Naive thymus-derived CD8-positive, alpha-beta T cell (primary cell): ENCODE data around the gene INSRR. TPM values are rescaled to one million over a fixed set of nuclear protein-coding genes. Genes with fewer than 3 reads are reported as not detected.
A peak's percentile ranks its signal among the peaks of the same experiment; 100 is the strongest.

Experiments
- ATAC-seq, 2 donors: fragments of 150-1000 bp; cut with Tn5 transposase in 1 of 2; sonication (Bioruptor Pico), chemical (Tn5 transposase) in 1 of 2; 1 replicate in 1 of 2; 2 replicates in 1 of 2; pipeline ENCODE4 v1.10.0; 2021; ENCODE audit warnings: mild to moderate bottlenecking in 2 of 2, moderate library complexity in 2 of 2
- POLR2A ChIA-PET: fragments of 350-600 bp; sonication (Branson Sonifier 250); formaldehyde crosslinking; loops from one replicate; lab custom pipeline; 2021; ENCODE audit warnings: antibody characterized with exemption; lab: Charles Lee
- DNase-seq, 10 donors: peaks; one replicate each; pipeline versions ENCODE4 v3.0.0 to v3.0.0-alpha.2; 2020 to 2022
- H3K27ac Mint-ChIP-seq, 10 donors: one replicate each; pipeline ENCODE4 v1.8.0; 2020 to 2022; ENCODE audit warnings: mild to moderate bottlenecking in 10 of 10, mixed read lengths in 10 of 10, moderate library complexity in 4 of 10, inconsistent platforms in 1 of 10
- H3K27me3 Mint-ChIP-seq, 5 donors: one replicate each; pipeline ENCODE4 v1.8.0; 2021 to 2022; ENCODE audit warnings: mixed read lengths in 5 of 5
- H3K36me3 Mint-ChIP-seq, 3 donors: one replicate each; pipeline ENCODE4 v1.8.0; 2020 to 2022; ENCODE audit warnings: mixed read lengths in 3 of 3, mild to moderate bottlenecking in 2 of 3, inconsistent platforms in 1 of 3
- H3K4me1 Mint-ChIP-seq, 4 donors: one replicate each; pipeline ENCODE4 v1.8.0; 2021 to 2022; ENCODE audit warnings: mixed read lengths in 4 of 4
- H3K4me3 Mint-ChIP-seq, 10 donors: one replicate each; pipeline ENCODE4 v1.8.0; 2020 to 2022; ENCODE audit warnings: mild to moderate bottlenecking in 10 of 10, mixed read lengths in 10 of 10, moderate library complexity in 6 of 10, inconsistent platforms in 1 of 10
- H3K9me3 Mint-ChIP-seq, 9 donors: one replicate each; pipeline ENCODE4 v1.8.0; 2020 to 2022; ENCODE audit warnings: mixed read lengths in 9 of 9, mild to moderate bottlenecking in 3 of 9, inconsistent platforms in 1 of 9, moderate library complexity in 1 of 9
- polyA plus RNA-seq, 3 donors: library from polyadenylated mRNA; unstranded; fragments of 300-500 nt; fragmentation: Illumina TruSeq; gene quantifications; one replicate each; pipeline ENCODE4 v1.2.3, GENCODE V29; 2021
- total RNA-seq, 8 experiments: library from RNA in 2 of 8; stranded (reverse) in 2 of 8; gene quantifications; one replicate each; pipeline ENCODE4 v1.2.3 and lab custom pipeline; 2021 to 2026

The INSRR gene
- total and polyA plus RNA-seq, 5 experiments from 2014 or later, result not detected

DNA sequence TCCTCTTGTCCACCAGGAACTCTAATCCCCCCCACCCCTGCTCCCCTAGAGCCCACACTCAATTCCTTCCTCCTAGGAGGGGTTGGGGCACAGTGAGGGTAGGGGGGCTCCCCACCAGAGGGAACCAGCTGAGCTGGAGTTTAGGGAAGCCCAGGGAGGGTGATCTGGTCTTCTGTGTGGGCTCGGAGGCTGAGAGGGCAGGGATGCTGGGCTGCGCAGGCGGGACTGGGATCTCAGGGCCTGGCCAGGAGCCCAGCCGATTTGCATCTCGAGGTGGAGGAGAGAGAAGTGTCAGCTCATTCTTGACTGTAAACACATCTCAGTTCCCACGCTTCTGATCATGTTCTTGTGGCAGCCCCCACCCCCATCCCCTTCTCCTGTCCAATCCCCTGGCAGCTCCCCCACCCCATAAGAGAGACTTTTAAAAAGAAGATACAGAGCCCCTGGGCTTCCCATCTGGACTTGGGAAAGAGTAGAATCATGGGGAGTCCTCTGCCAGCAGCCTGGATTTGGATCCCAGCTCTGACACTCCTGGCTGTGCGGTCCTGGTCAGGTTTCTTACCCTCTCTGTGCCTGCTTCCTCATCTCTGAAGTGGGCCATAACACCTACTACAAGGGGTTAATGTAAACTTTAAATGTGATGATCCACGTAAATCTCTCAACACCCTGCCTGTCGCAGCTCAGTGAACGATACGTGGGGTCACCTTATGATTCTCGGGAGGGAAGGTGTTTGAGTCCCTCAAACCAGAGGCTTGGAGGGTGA lies 41.2 kb upstream of the INSRR start:
- no peak for ATAC-seq
- Mint-ChIP-seq H3K27me3 (peaks cover 5 to 43% (median 30%) of the 10 kb centered on the region in 5 donors), H3K4me1 (peaks cover 3 to 15% (median 6%) of the 10 kb centered on the region in 4 donors), H3K36me3 (no peaks in the 10 kb centered on the region), H3K4me3 (no peak overlapping the region), H3K9me3 (no peaks in the 10 kb centered on the region), H3K27ac (no peak overlapping the region)
- DNase-seq, result no peak
- POLR2A ChIA-PET, result no interaction called here

DNA sequence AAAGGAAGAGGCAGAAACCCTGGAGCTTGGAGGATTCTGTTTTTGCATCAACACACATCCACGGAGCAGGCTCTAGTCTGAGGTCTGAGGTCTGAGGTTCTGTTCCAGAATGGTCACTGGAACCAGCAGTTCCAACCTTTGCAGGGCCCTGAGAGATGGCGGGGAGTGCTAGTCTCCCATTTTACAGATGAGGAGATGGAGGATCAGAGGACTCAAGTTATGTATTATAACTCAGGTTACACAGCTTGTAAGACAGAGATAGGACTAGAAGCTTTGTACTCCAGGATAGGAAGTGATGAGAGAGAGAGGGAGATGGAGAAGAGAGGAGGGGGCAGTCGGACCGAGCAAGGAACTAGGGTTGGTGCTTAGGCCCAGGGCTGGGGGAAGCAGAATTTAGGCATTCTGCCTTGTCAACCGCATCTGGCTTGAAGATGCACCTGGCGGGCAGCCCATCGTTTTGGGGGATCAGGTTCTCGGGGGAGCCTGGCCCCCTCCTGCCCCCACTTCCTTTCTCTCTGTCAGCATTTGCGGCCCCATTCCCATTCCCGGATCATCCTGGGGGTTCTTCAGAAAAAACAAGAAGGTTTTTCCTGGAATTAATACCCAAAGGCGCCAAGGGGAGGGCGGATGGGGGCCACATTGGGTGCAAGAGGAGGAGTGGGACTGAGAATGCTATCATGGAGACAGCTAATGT lies 40.2 kb upstream of the INSRR start:
- Mint-ChIP-seq H3K4me1 (peaks cover 3 to 15% (median 7%) of the 10 kb centered on the region in 4 donors), H3K36me3 (no peaks in the 10 kb centered on the region), H3K4me3 (no peak overlapping the region), H3K27ac (peak overlapping the region in 3 of 10 donors; percentile 24 to 63 (median 61)), H3K27me3 (peaks cover 5 to 48% (median 34%) of the 10 kb centered on the region in 5 donors), H3K9me3 (no peaks in the 10 kb centered on the region)
- ATAC-seq (no peak), DNase-seq (no peak)
- POLR2A ChIA-PET, result no interaction called here

DNA sequence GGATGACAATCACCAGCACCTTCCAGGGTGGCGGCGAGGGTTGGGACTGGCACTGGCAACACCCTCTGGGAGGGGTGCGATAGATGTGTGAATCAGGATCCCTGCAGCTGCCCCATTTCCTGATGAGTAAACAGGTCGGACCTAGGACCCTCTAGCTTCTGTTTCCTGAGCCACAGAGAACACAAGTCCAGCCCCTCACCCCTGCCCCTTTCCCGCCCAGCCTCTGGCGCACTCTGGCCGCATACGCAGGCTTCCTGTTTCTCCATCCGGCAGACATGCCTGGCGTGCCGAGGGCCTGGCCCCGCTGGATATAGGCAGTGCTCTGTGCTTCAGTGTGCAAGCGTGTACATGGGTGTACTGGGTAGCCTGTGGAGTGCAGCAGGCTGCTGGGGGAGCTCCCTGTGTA lies 39.2 kb upstream of the INSRR start:
- H3K36me3 Mint-ChIP-seq, result no peaks in the 10 kb centered on the region
- H3K4me1 Mint-ChIP-seq, result peaks cover 3 to 15% (median 11%) of the 10 kb centered on the region in 4 donors
- ATAC-seq (peak; percentile 33 to 43), DNase-seq (no peak)
- POLR2A ChIA-PET, result no interaction called here
- H3K27ac Mint-ChIP-seq, result peak overlapping the region in 3 of 10 donors; percentile 54 to 61 (median 61)
- peak overlapping the region in 1 of 10 donors; percentile 22 for H3K4me3 Mint-ChIP-seq
- no peaks in the 10 kb centered on the region for H3K9me3 Mint-ChIP-seq
- H3K27me3 Mint-ChIP-seq, result peaks cover 5 to 48% (median 34%) of the 10 kb centered on the region in 5 donors

DNA sequence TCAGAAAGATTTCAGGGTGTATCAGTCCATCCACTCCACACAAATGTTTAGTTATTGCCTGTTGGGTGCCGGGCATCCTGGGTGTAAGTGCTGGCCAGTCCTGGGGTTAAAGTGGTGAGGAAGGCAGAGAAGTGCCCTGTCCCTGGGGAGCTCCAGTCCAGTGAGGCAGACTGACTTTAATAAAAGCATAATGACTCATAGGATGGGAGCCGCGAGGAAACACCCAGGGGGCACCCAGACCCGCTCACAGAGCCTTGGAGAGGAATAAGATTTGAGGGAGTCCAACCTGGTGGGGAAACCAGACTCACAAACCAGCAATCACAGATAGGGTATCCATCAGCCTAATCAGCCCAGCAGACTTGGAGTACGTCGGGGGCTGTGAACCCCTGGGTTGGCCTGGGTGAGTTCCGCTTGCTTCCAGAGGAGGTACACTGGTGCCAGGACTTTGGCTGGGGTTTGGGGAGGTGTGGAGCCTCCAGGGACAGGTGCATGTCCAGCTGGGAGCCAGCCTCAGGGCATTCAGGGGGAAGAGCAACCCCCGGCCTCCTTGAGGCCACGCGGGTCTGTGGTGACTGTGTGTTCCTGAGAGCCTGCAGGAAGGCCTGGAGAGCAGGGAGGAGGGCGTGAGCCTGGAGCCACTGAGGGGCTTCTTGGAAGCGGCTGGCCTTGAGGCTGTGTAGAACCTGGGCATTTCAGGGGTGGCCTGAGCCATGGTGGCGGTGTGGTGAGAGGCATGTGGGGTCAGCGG lies 38.3 kb upstream of the INSRR start:
- H3K9me3 Mint-ChIP-seq, result no peaks in the 10 kb centered on the region
- no peak for ATAC-seq
- H3K27me3 Mint-ChIP-seq, result peaks cover 5 to 48% (median 34%) of the 10 kb centered on the region in 5 donors
- H3K4me1 Mint-ChIP-seq, result peaks cover 3 to 21% (median 16%) of the 10 kb centered on the region in 4 donors
- H3K36me3 Mint-ChIP-seq, result no peaks in the 10 kb centered on the region
- POLR2A ChIA-PET, result no interaction called here
- H3K4me3 Mint-ChIP-seq, result peak overlapping the region in 1 of 10 donors; percentile 15
- no peak for DNase-seq
- peak overlapping the region in 1 of 10 donors; percentile 87 for H3K27ac Mint-ChIP-seq

DNA sequence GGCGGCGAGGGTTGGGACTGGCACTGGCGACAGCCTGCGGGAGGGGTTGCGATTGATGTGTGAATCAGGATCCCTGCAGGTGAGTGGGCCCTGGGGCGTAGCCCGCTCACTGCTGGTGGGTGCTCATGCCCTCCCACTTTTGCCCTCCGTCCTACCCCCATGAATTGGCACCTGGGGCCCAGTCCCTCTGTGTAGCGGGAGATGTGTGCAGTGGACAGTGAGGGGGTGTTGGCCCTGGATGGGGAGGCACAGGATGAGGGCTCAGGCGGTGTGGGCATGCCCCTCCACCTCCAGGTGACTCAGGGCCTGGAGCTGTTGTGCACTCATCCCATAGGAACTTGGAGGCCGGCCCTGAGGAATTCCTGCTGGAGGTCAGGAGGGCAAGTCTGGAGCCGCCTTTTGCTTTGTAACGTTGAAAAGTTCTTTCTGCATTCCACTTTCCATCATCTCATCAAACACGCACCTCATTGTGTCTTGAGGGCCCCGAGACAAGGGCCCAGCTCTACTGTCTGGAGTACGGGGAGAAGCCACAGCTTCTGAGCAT lies 37.6 kb upstream of the INSRR start:
- peak overlapping the region in 1 of 10 donors; percentile 83 for H3K27ac Mint-ChIP-seq
- H3K4me3 Mint-ChIP-seq, result no peak overlapping the region
- DNase-seq (no peak), ATAC-seq (no peak)
- no peaks in the 10 kb centered on the region for H3K36me3 Mint-ChIP-seq
- no peaks in the 10 kb centered on the region for H3K9me3 Mint-ChIP-seq
- peaks cover 3 to 23% (median 17%) of the 10 kb centered on the region in 4 donors for H3K4me1 Mint-ChIP-seq
- POLR2A ChIA-PET, result no interaction called here
- peaks cover 8 to 54% (median 34%) of the 10 kb centered on the region in 5 donors for H3K27me3 Mint-ChIP-seq

DNA sequence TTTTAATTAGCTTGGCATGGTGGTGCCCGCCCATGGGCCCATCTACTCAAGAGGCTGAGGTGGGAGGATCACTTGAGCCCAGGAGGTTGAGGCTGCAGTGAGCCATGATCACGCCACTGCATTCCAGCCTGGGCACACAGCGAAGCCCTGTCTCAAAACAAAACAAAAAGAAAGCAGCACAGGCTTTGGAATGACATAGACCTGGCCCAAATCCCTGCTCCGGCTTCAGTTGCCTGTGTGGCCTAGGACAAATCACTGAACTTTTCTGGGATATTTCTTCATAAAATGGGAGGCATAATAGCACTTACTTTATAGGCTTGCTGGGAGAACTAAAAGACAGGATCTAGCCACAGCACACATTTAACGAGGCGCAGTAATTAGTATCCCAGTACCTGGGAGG lies 37.0 kb upstream of the INSRR start:
- POLR2A ChIA-PET, result no interaction called here
- H3K27me3 Mint-ChIP-seq, result peaks cover 12 to 60% (median 36%) of the 10 kb centered on the region in 5 donors
- no peak for ATAC-seq
- no peak overlapping the region for H3K27ac Mint-ChIP-seq
- no peak for DNase-seq
- peaks cover 3 to 23% (median 17%) of the 10 kb centered on the region in 4 donors for H3K4me1 Mint-ChIP-seq
- H3K36me3 Mint-ChIP-seq, result no peaks in the 10 kb centered on the region
- H3K9me3 Mint-ChIP-seq, result no peaks in the 10 kb centered on the region
- H3K4me3 Mint-ChIP-seq, result no peak overlapping the region

DNA sequence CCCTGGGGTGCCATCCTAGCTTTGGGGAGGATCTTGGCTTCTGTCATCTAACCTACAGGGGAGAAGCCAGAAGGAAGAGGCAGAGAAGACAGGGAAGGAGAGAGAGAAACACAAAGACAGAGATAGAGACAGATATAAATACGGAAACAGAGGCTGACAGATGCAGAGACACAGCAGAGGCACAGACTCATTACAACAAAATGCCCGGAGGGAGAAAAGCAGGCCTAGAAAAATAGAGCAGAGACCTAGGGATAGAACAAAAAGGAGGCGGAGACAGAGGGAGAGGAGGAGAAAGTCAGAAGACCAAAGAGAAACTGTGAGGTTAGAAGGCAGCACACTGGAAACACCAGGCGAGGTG lies 36.5 kb upstream of the INSRR start:
- H3K4me1 Mint-ChIP-seq, result peaks cover 3 to 23% (median 18%) of the 10 kb centered on the region in 4 donors
- peaks cover 14 to 65% (median 38%) of the 10 kb centered on the region in 5 donors for H3K27me3 Mint-ChIP-seq
- no peaks in the 10 kb centered on the region for H3K36me3 Mint-ChIP-seq
- POLR2A ChIA-PET, result no interaction called here
- no peak overlapping the region for H3K4me3 Mint-ChIP-seq
- ATAC-seq, result no peak
- peak overlapping the region in 2 of 10 donors; percentile 12 to 65 for H3K27ac Mint-ChIP-seq
- H3K9me3 Mint-ChIP-seq, result no peaks in the 10 kb centered on the region
- DNase-seq, result peak in 1 of 10 donors; percentile 31

DNA sequence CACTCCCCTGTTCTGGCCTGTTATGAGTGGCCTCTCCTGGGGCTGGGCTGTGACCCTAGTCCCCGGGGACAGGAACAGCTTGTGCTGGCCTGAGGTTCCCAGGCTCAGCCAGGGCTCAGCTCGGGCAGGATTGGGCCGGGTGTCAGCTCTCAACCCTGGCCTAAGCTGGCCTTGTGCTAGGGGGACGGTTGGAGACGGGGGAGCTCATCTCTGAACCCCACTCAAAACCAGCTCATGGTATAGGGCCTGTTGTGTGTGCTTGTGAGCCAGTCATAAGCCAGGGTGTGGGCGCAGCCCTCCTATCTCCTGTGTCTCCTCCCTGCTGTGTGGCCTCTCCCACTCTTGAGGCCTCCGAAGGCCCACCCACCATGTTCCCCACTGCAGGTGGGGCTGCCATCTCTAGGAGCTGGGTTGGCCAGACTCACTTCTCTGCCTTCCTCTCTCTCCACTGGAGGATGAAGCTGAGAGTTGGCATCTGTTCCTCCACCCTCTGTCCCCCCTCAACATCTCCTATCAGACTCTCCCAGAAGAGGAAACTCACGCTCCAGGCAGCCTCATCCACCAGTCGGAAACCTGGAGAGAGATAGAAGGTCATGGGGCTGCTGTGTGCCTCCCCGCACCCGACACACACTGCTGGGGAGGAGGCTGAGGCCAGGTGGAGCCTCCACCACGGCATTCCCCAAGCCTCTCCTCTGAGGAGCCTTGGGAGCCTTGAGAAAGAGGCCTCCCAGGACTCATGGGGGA lies 36.0 kb upstream of the INSRR start:
- ATAC-seq (no peak), DNase-seq (peak in 1 of 10 donors; percentile 30)
- H3K27ac Mint-ChIP-seq, result peak overlapping the region in 4 of 10 donors; percentile 28 to 80 (median 57)
- H3K27me3 Mint-ChIP-seq, result peaks cover 18 to 70% (median 41%) of the 10 kb centered on the region in 5 donors
- H3K4me3 Mint-ChIP-seq, result peak overlapping the region in 2 of 10 donors; percentile 20 to 46
- no peaks in the 10 kb centered on the region for H3K36me3 Mint-ChIP-seq
- POLR2A ChIA-PET, result interaction anchor here (0.6 kb wide), 1 partner anchor 532 kb away, joined by 3 read pairs; no protein-coding TSS in a partner anchor
- no peaks in the 10 kb centered on the region for H3K9me3 Mint-ChIP-seq
- peaks cover 3 to 23% (median 22%) of the 10 kb centered on the region in 4 donors for H3K4me1 Mint-ChIP-seq

DNA sequence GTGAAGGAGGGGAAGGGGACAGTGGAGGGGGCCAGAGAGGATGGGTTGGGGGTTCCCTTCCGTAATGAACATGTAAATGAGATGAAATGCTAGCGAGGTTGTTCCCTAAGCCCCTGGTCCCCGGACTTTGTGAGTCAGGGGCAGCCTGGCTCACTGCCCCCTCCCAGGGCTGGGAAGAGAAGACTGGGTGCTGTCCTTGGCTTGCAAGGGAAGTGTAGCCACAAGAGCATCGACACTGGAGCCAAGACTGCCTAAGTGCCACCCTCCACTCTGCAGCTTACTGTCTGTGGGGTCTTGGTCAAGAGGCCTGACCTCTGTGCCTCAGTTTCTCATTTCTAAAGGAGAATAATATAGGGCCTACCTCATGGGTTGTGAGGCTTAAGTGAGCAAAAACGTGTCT lies 35.1 kb upstream of the INSRR start:
- POLR2A ChIA-PET, result interaction anchor here (0.5 kb wide), 1 partner anchor 137 kb away, joined by 5 read pairs; no protein-coding TSS in a partner anchor
- Mint-ChIP-seq H3K4me1 (peaks cover 3 to 23% (median 22%) of the 10 kb centered on the region in 4 donors), H3K27ac (no peak overlapping the region), H3K9me3 (no peaks in the 10 kb centered on the region), H3K4me3 (peak overlapping the region in 5 of 10 donors; percentile 28 to 72 (median 46)), H3K36me3 (no peaks in the 10 kb centered on the region), H3K27me3 (peaks cover 21 to 74% (median 44%) of the 10 kb centered on the region in 5 donors)
- no peak for ATAC-seq
- peak in 1 of 10 donors; percentile 47 for DNase-seq

DNA sequence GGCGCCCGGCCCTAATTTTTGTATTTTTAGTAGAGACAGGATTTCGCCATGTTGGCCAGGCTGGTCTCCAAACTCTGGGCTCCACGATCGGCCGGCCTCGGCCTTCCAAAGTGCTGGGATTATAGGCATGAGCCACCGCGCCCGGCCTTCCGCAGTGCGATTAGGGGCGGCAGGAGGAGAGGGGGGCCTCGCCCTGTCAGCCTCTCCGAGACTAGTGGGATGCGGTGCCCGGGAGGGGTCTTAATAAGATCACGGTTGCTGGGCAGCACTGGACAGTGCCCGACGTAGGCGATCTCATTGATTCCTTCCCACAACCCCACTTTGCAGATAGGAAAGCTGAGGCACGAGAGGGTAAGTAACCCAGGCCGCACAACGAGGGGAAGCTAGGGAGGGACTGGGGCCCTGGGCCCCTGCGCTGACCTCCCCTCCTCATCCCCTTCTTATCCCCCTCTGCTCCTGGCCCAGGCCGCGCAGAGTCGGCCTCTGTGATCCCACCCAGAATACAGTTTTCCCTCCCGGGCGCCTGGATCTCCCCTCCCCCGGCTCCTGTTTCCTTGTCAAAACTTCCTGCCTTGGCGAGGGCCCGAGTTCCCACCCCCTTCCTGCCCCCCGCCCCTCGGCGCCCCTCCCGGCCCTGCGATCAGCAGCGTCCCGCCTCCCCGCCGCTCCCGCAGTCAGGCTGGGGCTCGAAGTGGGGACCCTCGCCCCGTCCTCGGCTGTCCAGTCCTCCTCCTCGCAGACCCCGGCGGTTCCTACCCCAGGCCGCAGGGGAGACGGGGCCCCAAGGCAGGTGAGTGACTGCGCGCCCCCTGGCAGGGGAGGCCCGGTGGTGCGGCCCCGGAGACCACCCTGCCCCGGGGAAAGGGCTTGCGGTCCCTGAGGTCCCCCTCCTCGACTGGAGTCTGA lies 34.4 kb upstream of the INSRR start, which contains the start of gene PEAR1:
PEAR1 (plus strand) TSS at position 671 of the 906 bp plus-strand sequence. CDS start 10,209 bp downstream, outside the sequence.
- POLR2A ChIA-PET, result interaction anchor here (0.5 to 0.7 kb wide), 3 partner anchors 136 to 152 kb away, joined by 4 to 5 read pairs (median 5); partner anchors contain the start of gene MRPL24
- no peak for ATAC-seq

More for the DNA sequence above, 34.4 kb upstream of the INSRR start, which contains the start of gene PEAR1:
- Mint-ChIP-seq H3K27me3 (peaks cover 23 to 74% (median 41%) of the 10 kb centered on the region in 5 donors), H3K36me3 (no peaks in the 10 kb centered on the region), H3K4me1 (peaks cover under 1 to 20% (median 17%) of the 10 kb centered on the region in 4 donors), H3K27ac (peak within 1 kb of the TSS in 2 of 10 donors; percentile 22 to 35), H3K9me3 (no peaks in the 10 kb centered on the region), H3K4me3 (peak within 1 kb of the TSS; percentile 63 to 83 (median 72))
- peak in 1 of 10 donors; percentile 7 for DNase-seq
